ENCODE measurements around the gene TOR1A.
"Not testable (repeated sequence)": the region's sequence is repeated elsewhere in the genome, so short reads cannot be mapped to it uniquely, and the experiment has no call there.

The TOR1A gene

DNA sequence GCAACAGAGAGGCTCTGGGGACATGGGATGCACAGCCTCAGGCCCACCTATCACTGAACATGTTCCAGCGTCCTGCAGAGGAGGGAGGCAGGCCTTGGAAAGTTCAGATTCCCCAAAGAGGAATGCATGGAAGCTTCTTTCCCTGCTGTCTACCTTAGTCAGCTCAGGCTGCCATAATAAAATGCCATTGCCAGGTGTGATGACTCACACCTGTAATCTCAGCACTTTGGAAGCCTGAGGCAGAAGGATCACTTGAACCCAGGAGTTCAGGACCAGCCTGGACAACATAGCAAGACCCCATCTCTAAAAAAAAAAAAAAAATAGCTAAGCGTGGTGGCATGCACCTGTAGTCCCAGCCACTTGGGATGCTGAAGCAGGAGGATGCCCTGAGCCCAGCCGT is 45.5 kb downstream of the TOR1A start:
- no peak overlapping the region for H3K4me3 ChIP-seq (ENCODE audit: low read length)
- H3K36me3 ChIP-seq (ENCODE audit: insufficient read depth, low read length), result no peaks in the 10 kb centered on the region
- H3K27ac ChIP-seq (ENCODE audit: low read depth, low read length), result no peak overlapping the region
- peaks cover 7% of the 10 kb centered on the region for H3K4me1 ChIP-seq (ENCODE audit: insufficient read depth, low read length)
- WGBS, result 88% methylated on average over 3 of the region's 3 CpGs
- H3K9me3 ChIP-seq (ENCODE audit: insufficient read depth, low read depth, low read length), result no peaks in the 10 kb centered on the region
- H3K9ac ChIP-seq (ENCODE audit: low read depth, low read length), result no peak overlapping the region
- no peaks in the 10 kb centered on the region for H3K27me3 ChIP-seq (ENCODE audit: insufficient read depth, low read length)

DNA sequence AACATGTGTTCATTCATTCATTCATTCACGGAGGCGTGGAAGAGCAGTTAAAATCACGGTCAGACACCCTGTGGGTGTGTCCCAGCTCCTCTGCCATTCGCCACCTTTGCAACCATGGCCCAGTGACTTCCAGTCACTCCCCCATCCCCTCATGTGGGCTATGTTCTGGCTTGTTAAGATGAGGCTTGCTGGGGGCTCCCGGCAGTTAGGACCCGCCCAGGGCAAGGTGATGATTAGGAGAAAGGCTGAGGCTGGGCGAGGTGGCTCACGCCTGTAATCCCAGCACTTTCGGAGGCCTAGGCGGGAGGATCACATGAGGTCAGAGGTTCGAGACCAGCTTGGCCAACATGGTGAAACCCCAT is 46.2 kb downstream of the TOR1A start:
- WGBS, result 81% methylated on average over 11 of the region's 11 CpGs
- Histone ChIP-seq H3K9me3 (ENCODE audit: insufficient read depth, low read depth, low read length) (no peaks in the 10 kb centered on the region), H3K27ac (ENCODE audit: low read depth, low read length) (no peak overlapping the region), H3K4me3 (ENCODE audit: low read length) (no peak overlapping the region), H3K36me3 (ENCODE audit: insufficient read depth, low read length) (no peaks in the 10 kb centered on the region), H3K4me1 (ENCODE audit: insufficient read depth, low read length) (peaks cover 7% of the 10 kb centered on the region), H3K9ac (ENCODE audit: low read depth, low read length) (no peak overlapping the region), H3K27me3 (ENCODE audit: insufficient read depth, low read length) (no peaks in the 10 kb centered on the region)

DNA sequence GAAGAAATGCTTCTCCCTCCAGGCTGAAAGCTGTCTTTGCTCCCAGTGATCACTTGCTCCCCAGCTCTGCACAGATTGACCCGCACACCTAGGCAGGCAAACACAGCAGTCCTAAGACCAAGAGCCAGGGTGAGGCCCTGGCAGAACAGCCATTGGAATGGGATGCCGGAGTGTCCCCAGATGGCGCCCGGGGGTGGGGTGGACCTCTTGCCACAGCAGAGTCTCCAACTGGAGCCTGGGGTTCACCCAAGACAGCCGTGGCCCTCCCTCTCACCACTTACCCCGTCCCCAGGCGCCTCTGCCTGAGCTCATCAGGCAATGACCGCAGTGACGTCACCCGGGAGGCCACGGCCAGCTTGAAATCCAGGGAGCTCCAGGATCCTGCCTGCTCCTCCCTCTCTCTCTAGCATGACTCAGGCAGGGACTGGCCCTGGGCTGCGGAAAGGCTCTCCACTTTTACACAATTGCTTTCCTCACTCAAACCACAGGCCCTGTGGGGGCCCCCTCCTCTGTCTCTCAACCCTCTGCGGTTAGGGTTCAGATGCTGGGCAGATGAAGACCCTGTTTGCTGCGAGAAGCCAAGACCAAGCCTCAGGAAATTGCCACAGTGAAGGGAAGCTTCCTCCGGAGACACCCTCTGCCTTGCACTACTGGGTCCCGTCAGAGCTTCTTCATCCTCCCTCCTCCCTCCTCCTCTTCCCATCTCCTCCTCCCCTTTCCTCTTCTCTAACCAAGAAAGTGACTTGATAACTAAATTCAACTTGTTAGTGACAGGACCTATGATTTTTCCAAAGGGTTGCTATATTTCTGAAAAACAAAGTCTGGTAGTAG is 46.8 kb downstream of the TOR1A start:
- Histone ChIP-seq H3K9me3 (ENCODE audit: insufficient read depth, low read depth, low read length) (no peaks in the 10 kb centered on the region), H3K4me1 (ENCODE audit: insufficient read depth, low read length) (peaks cover 7% of the 10 kb centered on the region), H3K4me3 (ENCODE audit: low read length) (no peak overlapping the region), H3K36me3 (ENCODE audit: insufficient read depth, low read length) (no peaks in the 10 kb centered on the region), H3K9ac (ENCODE audit: low read depth, low read length) (no peak overlapping the region), H3K27me3 (ENCODE audit: insufficient read depth, low read length) (no peaks in the 10 kb centered on the region), H3K27ac (ENCODE audit: low read depth, low read length) (no peak overlapping the region)
- WGBS, result 47% methylated on average over 16 of the region's 16 CpGs

DNA sequence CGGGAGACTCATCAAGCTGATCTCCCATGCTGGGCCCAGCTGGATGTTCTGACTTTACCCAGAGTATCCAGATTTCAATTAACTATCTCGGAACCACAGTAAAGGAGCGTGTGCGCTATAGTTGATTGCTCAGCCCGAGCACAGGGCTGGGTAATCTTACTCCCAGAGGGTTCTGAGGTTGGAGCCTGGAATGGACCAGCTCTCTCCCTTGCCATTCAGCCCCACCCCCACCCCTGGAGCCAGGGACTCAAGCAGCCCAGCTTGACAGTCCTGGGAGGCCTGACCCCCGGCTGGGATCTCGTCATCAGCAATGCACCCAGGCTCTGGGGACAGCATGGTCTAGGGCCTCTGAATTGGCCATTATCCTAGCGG is 47.4 kb downstream of the TOR1A start:
- Histone ChIP-seq H3K9ac (ENCODE audit: low read depth, low read length) (no peak overlapping the region), H3K9me3 (ENCODE audit: insufficient read depth, low read depth, low read length) (no peaks in the 10 kb centered on the region), H3K4me1 (ENCODE audit: insufficient read depth, low read length) (peaks cover 7% of the 10 kb centered on the region), H3K36me3 (ENCODE audit: insufficient read depth, low read length) (no peaks in the 10 kb centered on the region), H3K4me3 (ENCODE audit: low read length) (no peak overlapping the region), H3K27ac (ENCODE audit: low read depth, low read length) (no peak overlapping the region), H3K27me3 (ENCODE audit: insufficient read depth, low read length) (no peaks in the 10 kb centered on the region)
- WGBS, result 81% methylated on average over 8 of the region's 8 CpGs

DNA sequence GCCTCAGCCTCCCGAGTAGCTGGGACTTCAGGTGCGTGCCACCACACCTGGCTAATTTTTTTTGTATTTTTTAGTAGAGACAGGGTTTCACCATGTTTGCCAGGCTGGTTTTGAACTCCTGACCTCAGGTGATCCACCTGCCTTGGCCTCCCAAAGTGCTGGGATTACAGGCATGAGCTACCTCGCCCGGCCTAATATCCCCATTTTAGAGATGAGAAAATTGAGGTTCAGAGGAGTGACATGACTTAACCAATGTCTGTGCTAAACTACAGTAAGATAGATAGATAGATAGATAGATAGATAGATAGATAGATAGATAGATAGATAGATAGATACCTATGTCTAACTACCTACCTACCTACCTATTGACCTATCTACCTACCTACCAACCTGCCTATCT is 47.8 kb downstream of the TOR1A start:
- not testable (repeated sequence) for H3K9ac ChIP-seq (ENCODE audit: low read depth, low read length); H3K4me1 ChIP-seq (ENCODE audit: insufficient read depth, low read length); H3K27me3 ChIP-seq (ENCODE audit: insufficient read depth, low read length); H3K4me3 ChIP-seq (ENCODE audit: low read length); H3K9me3 ChIP-seq (ENCODE audit: insufficient read depth, low read depth, low read length); H3K27ac ChIP-seq (ENCODE audit: low read depth, low read length); H3K36me3 ChIP-seq (ENCODE audit: insufficient read depth, low read length)
- WGBS, result 91% methylated on average over 4 of the region's 4 CpGs

DNA sequence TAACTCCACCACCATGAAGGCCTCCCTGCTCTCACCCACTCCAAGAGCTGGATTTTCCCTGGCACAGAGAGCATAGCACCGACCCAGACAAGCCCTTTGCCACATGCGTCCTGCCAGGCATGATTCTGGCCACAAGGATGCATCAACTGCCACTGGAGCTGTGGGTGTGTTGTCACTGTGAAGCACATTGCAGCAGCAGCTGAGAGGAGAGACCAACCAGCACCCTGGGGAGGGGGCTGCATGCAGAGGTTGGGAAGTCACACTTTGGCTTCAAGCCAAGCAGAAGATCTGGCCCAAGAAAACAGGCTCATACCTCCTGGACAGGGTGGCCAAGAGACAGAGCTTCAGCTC is 48.5 kb downstream of the TOR1A start:
- Histone ChIP-seq H3K27ac (ENCODE audit: low read depth, low read length) (no peak overlapping the region), H3K9me3 (ENCODE audit: insufficient read depth, low read depth, low read length) (no peaks in the 10 kb centered on the region), H3K4me1 (ENCODE audit: insufficient read depth, low read length) (peaks cover 7% of the 10 kb centered on the region), H3K4me3 (ENCODE audit: low read length) (no peak overlapping the region), H3K36me3 (ENCODE audit: insufficient read depth, low read length) (no peaks in the 10 kb centered on the region), H3K9ac (ENCODE audit: low read depth, low read length) (no peak overlapping the region), H3K27me3 (ENCODE audit: insufficient read depth, low read length) (no peaks in the 10 kb centered on the region)
- WGBS, result 91% methylated on average over 2 of the region's 2 CpGs

DNA sequence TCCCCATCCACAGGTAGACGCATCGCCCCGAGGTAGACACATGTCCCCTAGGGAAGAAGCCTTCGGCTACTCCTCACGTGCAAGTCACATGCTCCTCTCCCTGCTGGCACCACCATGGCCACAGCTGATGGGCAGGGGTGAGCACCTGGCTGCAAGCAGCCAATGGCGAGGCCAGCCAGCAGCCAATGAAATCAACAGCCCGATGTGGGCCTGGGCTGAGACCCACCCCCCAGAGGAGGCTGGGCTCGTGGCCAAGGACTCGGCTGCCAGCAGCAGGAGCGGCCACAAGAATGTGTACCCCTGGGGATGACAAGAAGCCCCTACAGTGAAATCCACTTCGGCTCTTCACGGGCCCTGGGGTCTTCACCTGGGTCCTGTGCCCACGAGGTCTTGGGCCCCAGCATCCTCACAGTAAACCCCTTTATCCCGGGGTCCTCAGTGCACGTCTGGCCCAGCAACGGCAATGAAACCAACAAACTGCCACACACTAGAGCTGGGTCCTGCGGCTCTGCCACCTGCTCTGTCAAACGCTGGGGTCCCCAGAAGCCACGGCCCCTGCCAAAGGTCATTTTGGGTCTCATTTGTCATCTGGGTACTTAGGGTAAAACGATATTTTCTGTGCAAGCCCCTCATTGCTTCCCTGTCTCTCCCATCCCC is 49.0 kb downstream of the TOR1A start:
- 88% methylated on average over 20 of the region's 20 CpGs for WGBS

DNA sequence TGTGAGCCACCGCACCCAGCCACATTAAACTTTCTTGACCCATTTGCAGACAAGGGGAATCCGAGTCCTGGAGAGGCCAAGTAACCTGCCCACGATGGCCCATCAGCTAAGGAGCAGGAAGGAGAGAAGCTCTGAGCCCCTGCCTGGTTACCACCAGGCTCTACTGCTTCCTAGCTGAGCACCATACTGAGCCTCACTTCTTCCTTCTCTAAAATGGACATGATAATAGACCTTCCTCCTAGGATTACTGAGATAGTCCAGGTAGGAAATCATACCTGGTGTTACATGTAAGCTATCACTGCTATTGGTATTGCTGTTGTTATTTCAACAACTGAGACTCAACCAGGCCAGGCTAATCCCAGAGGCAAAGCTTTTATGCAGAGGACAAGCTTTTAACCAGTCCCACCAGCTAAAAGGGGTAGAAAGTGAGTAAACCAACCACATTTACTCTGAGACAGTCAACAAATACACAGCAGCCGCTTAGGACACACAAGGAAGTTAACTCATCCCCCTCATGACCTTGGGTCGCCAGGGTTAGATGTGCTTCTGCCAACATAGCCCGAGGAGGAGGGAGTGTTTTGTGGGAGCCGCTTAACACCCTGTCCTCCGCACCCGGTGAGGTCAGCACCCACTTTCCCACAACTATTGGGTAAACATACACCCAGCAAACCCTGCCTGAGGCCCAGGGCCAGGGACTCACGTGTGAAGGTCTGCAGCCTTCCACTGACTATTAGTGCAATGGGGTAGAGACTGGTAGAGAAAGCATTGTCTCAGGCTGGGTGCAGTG is 50.5 kb downstream of the TOR1A start:
- H3K9ac ChIP-seq (ENCODE audit: low read depth, low read length), result no peak overlapping the region
- peaks cover 7% of the 10 kb centered on the region for H3K4me1 ChIP-seq (ENCODE audit: insufficient read depth, low read length)
- H3K36me3 ChIP-seq (ENCODE audit: insufficient read depth, low read length), result no peaks in the 10 kb centered on the region
- H3K9me3 ChIP-seq (ENCODE audit: insufficient read depth, low read depth, low read length), result no peaks in the 10 kb centered on the region
- H3K27ac ChIP-seq (ENCODE audit: low read depth, low read length), result no peak overlapping the region
- H3K27me3 ChIP-seq (ENCODE audit: insufficient read depth, low read length), result no peaks in the 10 kb centered on the region
- no peak overlapping the region for H3K4me3 ChIP-seq (ENCODE audit: low read length)
- 82% methylated on average over 10 of the region's 10 CpGs for WGBS

More for the DNA sequence above, 49.0 kb downstream of the TOR1A start:
- Histone ChIP-seq H3K4me3 (ENCODE audit: low read length) (no peak overlapping the region), H3K36me3 (ENCODE audit: insufficient read depth, low read length) (no peaks in the 10 kb centered on the region), H3K27me3 (ENCODE audit: insufficient read depth, low read length) (no peaks in the 10 kb centered on the region), H3K9ac (ENCODE audit: low read depth, low read length) (no peak overlapping the region), H3K4me1 (ENCODE audit: insufficient read depth, low read length) (peaks cover 7% of the 10 kb centered on the region), H3K9me3 (ENCODE audit: insufficient read depth, low read depth, low read length) (no peaks in the 10 kb centered on the region), H3K27ac (ENCODE audit: low read depth, low read length) (no peak overlapping the region)

DNA sequence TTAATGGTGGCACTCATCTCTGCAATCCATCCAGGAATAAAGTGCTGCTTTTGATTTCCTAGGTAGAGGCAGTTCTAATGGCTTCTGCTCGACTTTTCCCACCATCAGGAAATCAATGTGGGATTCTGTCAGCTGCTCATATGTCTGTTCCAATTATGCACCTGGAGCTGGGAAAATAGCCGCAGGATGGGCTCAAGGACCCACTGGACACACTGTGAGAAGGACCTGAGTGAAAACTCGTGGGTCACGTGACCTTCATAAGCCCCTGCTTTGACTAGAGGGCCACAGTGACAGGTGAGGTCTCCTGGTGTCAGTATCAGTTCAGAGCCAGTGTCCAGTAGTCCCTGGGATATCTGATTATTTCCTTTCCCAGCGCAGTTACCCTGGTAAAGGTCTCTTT is 53.2 kb downstream of the TOR1A start:
- WGBS, result 89% methylated on average over 5 of the region's 5 CpGs
- Histone ChIP-seq H3K27me3 (ENCODE audit: insufficient read depth, low read length) (no peaks in the 10 kb centered on the region), H3K4me3 (ENCODE audit: low read length) (no peak overlapping the region), H3K9me3 (ENCODE audit: insufficient read depth, low read depth, low read length) (no peaks in the 10 kb centered on the region), H3K4me1 (ENCODE audit: insufficient read depth, low read length) (no peaks in the 10 kb centered on the region), H3K9ac (ENCODE audit: low read depth, low read length) (no peak overlapping the region), H3K36me3 (ENCODE audit: insufficient read depth, low read length) (no peaks in the 10 kb centered on the region), H3K27ac (ENCODE audit: low read depth, low read length) (no peak overlapping the region)

DNA sequence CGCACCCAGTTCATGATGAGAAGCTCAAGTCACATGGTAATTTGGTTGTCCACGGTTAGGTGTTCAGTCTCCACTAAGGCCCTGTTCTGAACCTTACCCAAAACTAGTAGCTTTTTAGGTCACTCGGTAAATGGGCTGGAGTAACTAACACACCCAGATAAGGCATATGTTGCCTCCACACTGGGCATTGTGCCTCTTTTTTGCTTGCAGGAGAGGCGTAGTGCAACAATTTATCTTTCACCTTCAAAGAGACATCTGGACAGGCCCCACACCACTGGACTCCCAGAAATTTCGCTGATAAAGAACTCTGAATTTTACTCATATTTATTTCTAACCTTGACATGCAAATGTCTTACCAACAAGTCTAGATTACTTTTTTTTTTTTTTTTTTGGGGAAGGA is 54.3 kb downstream of the TOR1A start:
- Histone ChIP-seq H3K4me1 (ENCODE audit: insufficient read depth, low read length) (no peaks in the 10 kb centered on the region), H3K36me3 (ENCODE audit: insufficient read depth, low read length) (no peaks in the 10 kb centered on the region), H3K27me3 (ENCODE audit: insufficient read depth, low read length) (no peaks in the 10 kb centered on the region), H3K9ac (ENCODE audit: low read depth, low read length) (no peak overlapping the region), H3K9me3 (ENCODE audit: insufficient read depth, low read depth, low read length) (no peaks in the 10 kb centered on the region), H3K4me3 (ENCODE audit: low read length) (no peak overlapping the region), H3K27ac (ENCODE audit: low read depth, low read length) (no peak overlapping the region)
- WGBS, result 94% methylated on average over 5 of the region's 5 CpGs

DNA sequence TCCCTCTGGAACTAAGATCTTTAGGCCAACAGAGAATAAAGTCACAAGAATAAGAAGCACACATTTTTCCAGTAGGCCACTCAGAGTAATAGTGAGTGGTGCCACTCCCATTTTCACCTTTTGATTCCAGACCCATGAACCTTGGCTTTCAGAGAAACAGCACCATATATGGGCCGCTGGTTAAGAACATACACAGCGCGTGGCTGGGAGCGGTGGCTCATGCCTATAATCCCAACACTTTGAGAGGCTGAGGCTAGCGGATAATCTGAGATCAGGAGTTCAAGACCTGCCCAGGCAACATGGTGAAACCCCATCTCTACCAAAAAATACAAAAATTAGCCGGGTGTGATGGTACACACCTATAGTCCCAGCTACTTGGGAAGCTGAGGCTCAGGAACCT is 55.5 kb downstream of the TOR1A start:
- Histone ChIP-seq H3K9ac (ENCODE audit: low read depth, low read length) (no peak overlapping the region), H3K4me3 (ENCODE audit: low read length) (no peak overlapping the region), H3K27me3 (ENCODE audit: insufficient read depth, low read length) (no peaks in the 10 kb centered on the region), H3K4me1 (ENCODE audit: insufficient read depth, low read length) (no peaks in the 10 kb centered on the region), H3K9me3 (ENCODE audit: insufficient read depth, low read depth, low read length) (no peaks in the 10 kb centered on the region), H3K27ac (ENCODE audit: low read depth, low read length) (no peak overlapping the region), H3K36me3 (ENCODE audit: insufficient read depth, low read length) (no peaks in the 10 kb centered on the region)
- WGBS, result 97% methylated on average over 6 of the region's 6 CpGs

All from HUES64 (cell line).